ENCODE data around the gene SIRT2. TPM values are rescaled to one million over a fixed set of nuclear protein-coding genes. Genes with fewer than 3 reads are reported as not detected.
A peak's percentile ranks its signal among the peaks of the same experiment; 100 is the strongest.
"Not testable (repeated sequence)": the region's sequence is repeated elsewhere in the genome, so short reads cannot be mapped to it uniquely, and the experiment has no call there.

The SIRT2 gene
- total RNA-seq, 1 experiment from 2014 or later: 162 TPM

- peak; percentile 35 for ATAC-seq
- TF ChIP-seq REST (IDR thresholded peaks at IDR 0.05; ENCODE audit: insufficient read depth in 1 of 2, low read depth in 2 of 2, low read length in 1 of 2) (no peak), TCF7L2 (IDR thresholded peaks at IDR 0.05; ENCODE audit: low read depth, low read length) (no peak), POLR2AphosphoS5 (IDR thresholded peaks at IDR 0.05; ENCODE audit: low read depth, low read length) (no peak), CTCF (IDR thresholded peaks at IDR 0.05) (no peak)
- DNase-seq (ENCODE audit: low read depth, low spot score): no peak
- Histone ChIP-seq H3K27ac (ENCODE audit: low read length) (peak within 1 kb of the TSS; percentile 5; the same call in 1 of the 2 replicates), H3K36me3 (ENCODE audit: control insufficient read depth, insufficient read depth, low read length) (no peaks in the 10 kb centered on the region), H3K9me3 (ENCODE audit: control insufficient read depth, insufficient read depth, low read depth, low read length) (no peaks in the 10 kb centered on the region), H3K4me3 (ENCODE audit: low read depth in 2 of 2, low read length in 2 of 2) (no peak within 1 kb of the TSS), H3K4me1 (ENCODE audit: control insufficient read depth, insufficient read depth, low read length) (peaks cover 7% of the 10 kb centered on the region; the same call in 1 of the 2 replicates), H3K27me3 (ENCODE audit: control insufficient read depth, insufficient read depth, low read length) (no peaks in the 10 kb centered on the region)
- intact Hi-C loops (cut with micrococcal nuclease; ENCODE audit: unreplicated experiment) (no loop called here), in situ Hi-C loops (cut with HindIII; ENCODE audit: low pct_unique_long_range_greater_than_20kb, low sequenced_read_pairs) (no loop called here)
- POLR2A ChIA-PET: interaction anchor here (0.6 kb wide), 1 partner anchor 347 kb away, joined by 5 read pairs; no protein-coding TSS in a partner anchor
- no TSS peak for BruUV-seq (replicated peaks)
- CTCF ChIA-PET: interaction anchor here (0.5 to 4.9 kb wide), 4 partner anchors 10 to 96 kb away, joined by 3 to 27 read pairs (median 6); no protein-coding TSS in a partner anchor
These were observed 21.4 kb downstream of the SIRT2 start, which contains the start of gene RINL for GRCh38 chr19:38877781-38878574. Gene RINL (minus strand): TSS chr19:38878275. CDS start chr19:38876742, 1,533 bp downstream.

DNA sequence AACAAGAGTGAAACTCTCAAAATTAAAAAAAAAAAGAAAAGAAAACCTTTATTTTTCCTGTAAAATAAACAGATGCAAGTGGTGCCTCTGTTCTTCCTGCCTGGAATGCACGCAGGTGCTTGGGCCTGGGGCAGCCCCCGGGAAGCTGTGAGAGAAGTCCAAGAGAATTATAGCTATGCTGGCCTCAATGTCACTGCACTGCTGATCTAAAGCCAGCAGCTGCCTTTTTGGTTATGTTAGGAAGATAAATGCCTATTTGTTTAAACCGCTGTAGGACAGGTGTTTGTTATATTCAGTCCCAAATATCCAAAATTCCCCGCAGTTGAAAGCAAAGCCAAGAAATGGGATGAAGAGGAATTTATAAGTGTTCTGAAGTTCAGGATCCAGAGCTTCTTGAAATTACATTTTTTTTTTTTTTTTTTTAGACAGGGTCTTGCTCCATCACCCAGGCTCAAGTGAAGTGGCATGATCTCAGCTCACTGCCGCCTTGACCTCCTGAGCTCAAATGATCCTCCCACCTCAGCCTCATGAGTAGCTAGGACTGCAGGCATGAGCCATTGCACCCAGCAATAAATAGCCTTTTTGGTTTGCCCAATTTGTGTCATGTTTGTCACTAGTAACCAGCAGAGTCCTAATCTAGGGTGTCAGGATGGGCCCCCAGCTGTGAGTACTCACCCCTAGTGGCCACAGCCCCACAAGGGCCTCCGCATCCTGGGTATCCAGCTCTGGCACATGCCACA, 23.6 kb downstream of the SIRT2 start:
- ChIA-PET CTCF (interaction anchor here (0.5 to 4.9 kb wide), 3 partner anchors 9 to 77 kb away, joined by 4 to 27 read pairs (median 4); no protein-coding TSS in a partner anchor), POLR2A (interaction anchor here (0.6 to 0.9 kb wide), 4 partner anchors 12 to 509 kb away, joined by 3 to 11 read pairs (median 5); partner anchors contain the start of gene NFKBIB)
- no peak overlapping the region for H3K4me3 ChIP-seq (ENCODE audit: low read depth in 2 of 2, low read length in 2 of 2)
- no peak for TF ChIP-seq CTCF (IDR thresholded peaks at IDR 0.05)
- no peak for TF ChIP-seq POLR2AphosphoS5 (IDR thresholded peaks at IDR 0.05; ENCODE audit: low read depth, low read length)
- no peak for TF ChIP-seq TCF7L2 (IDR thresholded peaks at IDR 0.05; ENCODE audit: low read depth, low read length)
- TF ChIP-seq REST (IDR thresholded peaks at IDR 0.05; ENCODE audit: insufficient read depth in 1 of 2, low read depth in 2 of 2, low read length in 1 of 2): no peak
- TF ChIP-seq SIN3A (IDR thresholded peaks at IDR 0.05; ENCODE audit: borderline replicate concordance, insufficient read depth, low read depth, low read length): no peak
- H3K27me3 ChIP-seq (ENCODE audit: control insufficient read depth, insufficient read depth, low read length): no peaks in the 10 kb centered on the region
- in situ Hi-C loops (cut with HindIII; ENCODE audit: low pct_unique_long_range_greater_than_20kb, low sequenced_read_pairs): no loop called here
- H3K4me1 ChIP-seq (ENCODE audit: control insufficient read depth, insufficient read depth, low read length): peaks cover 7% of the 10 kb centered on the region; the same call in 1 of the 2 replicates
- DNase-seq (ENCODE audit: low read depth, low spot score): no peak
- no peak overlapping the region for H3K27ac ChIP-seq (ENCODE audit: low read length)
- no TSS peak for BruUV-seq (replicated peaks)
- intact Hi-C loops (cut with micrococcal nuclease; ENCODE audit: unreplicated experiment): no loop called here
- no peak for ATAC-seq
- H3K9me3 ChIP-seq (ENCODE audit: control insufficient read depth, insufficient read depth, low read depth, low read length): no peaks in the 10 kb centered on the region
- H3K36me3 ChIP-seq (ENCODE audit: control insufficient read depth, insufficient read depth, low read length): no peaks in the 10 kb centered on the region

DNA sequence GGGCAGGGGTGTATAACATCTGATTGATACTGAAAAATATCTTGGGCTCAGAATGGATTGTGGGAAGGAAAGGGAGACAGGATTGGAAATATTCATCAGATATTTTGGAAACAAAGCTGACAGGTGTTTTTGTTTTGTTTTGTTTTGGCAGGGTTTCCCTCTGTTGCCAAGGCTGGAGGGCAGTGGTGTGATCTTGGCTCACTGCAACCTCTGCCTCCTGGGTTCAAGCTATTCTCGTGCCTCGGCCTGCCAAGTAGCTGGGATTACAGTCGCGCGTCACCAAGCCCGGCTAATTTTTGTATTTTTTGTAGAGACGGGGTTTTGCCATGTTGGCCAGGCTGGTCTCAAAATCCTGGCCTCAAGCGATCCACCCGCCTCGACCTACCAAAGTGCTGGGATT, 26.0 kb downstream of the SIRT2 start:
- POLR2A ChIA-PET: interaction anchor here (0.5 to 0.6 kb wide), 2 partner anchors 33 to 113 kb away, joined by 3 to 9 read pairs; no protein-coding TSS in a partner anchor
- intact Hi-C loops (cut with micrococcal nuclease; ENCODE audit: unreplicated experiment); BruUV-seq (replicated peaks); ATAC-seq; H3K9me3 ChIP-seq (ENCODE audit: control insufficient read depth, insufficient read depth, low read depth, low read length); H3K4me3 ChIP-seq (ENCODE audit: low read depth in 2 of 2, low read length in 2 of 2); H3K4me1 ChIP-seq (ENCODE audit: control insufficient read depth, insufficient read depth, low read length); H3K27me3 ChIP-seq (ENCODE audit: control insufficient read depth, insufficient read depth, low read length); DNase-seq (ENCODE audit: low read depth, low spot score); H3K27ac ChIP-seq (ENCODE audit: low read length); H3K36me3 ChIP-seq (ENCODE audit: control insufficient read depth, insufficient read depth, low read length); in situ Hi-C loops (cut with HindIII; ENCODE audit: low pct_unique_long_range_greater_than_20kb, low sequenced_read_pairs): not testable (repeated sequence)
- CTCF ChIA-PET: interaction anchor here (0.7 kb wide), 1 partner anchor 152 kb away, joined by 4 read pairs; no protein-coding TSS in a partner anchor

Data from Panc1 (cell line).